Suprapubic skin (tissue), 4 donors: ENCODE data around the gene WWOX. TPM values are rescaled to one million over a fixed set of nuclear protein-coding genes. Genes with fewer than 3 reads are reported as not detected.

Source experiments
- DNase-seq, 2 donors: peaks; one replicate each; pipeline ENCODE4 v3.0.0-alpha.2; 2019; ENCODE audit warnings: low spot score in 2 of 2
- H3K27ac ChIP-seq: fragments of 200-600 bp; sonication (generic); one replicate; pipeline ENCODE4 v1.5.1; 2019
- H3K27me3 ChIP-seq: fragments of 200-600 bp; sonication (generic); one replicate; pipeline ENCODE4 v1.5.1; 2019
- H3K36me3 ChIP-seq: fragments of 200-600 bp; sonication (generic); one replicate; pipeline ENCODE4 v1.5.1; 2019
- H3K4me1 ChIP-seq: fragments of 200-600 bp; sonication (generic); one replicate; pipeline ENCODE4 v1.5.1; 2019
- H3K4me3 ChIP-seq: fragments of 200-600 bp; sonication (generic); one replicate; pipeline ENCODE4 v1.5.1; 2019; ENCODE audit warnings: mild to moderate bottlenecking
- H3K9me3 ChIP-seq: fragments of 200-600 bp; sonication (generic); one replicate; pipeline ENCODE4 v1.5.1; 2019
- CTCF ChIP-seq, 2 donors: fragments of 200-600 bp in 1 of 2; fragments of 450-650 bp in 1 of 2; sonication (generic) in 1 of 2; IDR thresholded peaks; one replicate each; pipeline ENCODE4 v1.5.1; 2016 to 2019; ENCODE audit warnings: antibody characterized with exemption in 2 of 2, mild to moderate bottlenecking in 1 of 2, moderate library complexity in 1 of 2
- EP300 ChIP-seq: sonication (generic); formaldehyde crosslinking; IDR thresholded peaks from one replicate; pipeline ENCODE4 v1.6.1; 2017; ENCODE audit warnings: antibody characterized with exemption
- POLR2A ChIP-seq, 2 donors: fragments of 450-650 bp; IDR thresholded peaks; one replicate each; pipeline ENCODE4 v1.6.1; 2017; ENCODE audit warnings: antibody characterized with exemption in 2 of 2, mild to moderate bottlenecking in 2 of 2, moderate library complexity in 2 of 2
- POLR2AphosphoS5 ChIP-seq, 3 donors: sonication (generic); formaldehyde crosslinking; IDR thresholded peaks; one replicate each; pipeline ENCODE4 v1.6.1; 2017; ENCODE audit warnings: antibody characterized with exemption in 3 of 3
- WGBS: methylation state at CpG from one replicate; pipeline ENCODE4 v1.1.5; 2018; 5-methylcytosine and 5-hydroxymethylcytosine counted together
- total RNA-seq, 4 donors: library from RNA; depleted of rRNA; stranded (reverse); fragments of >200 nt; gene quantifications; one replicate each; pipeline ENCODE4 v1.1.0, GENCODE V29; 2016

WWOX gene
- total RNA-seq, 4 donors from 2014 or later = 29.6 to 104 (median 47.3) TPM

DNA sequence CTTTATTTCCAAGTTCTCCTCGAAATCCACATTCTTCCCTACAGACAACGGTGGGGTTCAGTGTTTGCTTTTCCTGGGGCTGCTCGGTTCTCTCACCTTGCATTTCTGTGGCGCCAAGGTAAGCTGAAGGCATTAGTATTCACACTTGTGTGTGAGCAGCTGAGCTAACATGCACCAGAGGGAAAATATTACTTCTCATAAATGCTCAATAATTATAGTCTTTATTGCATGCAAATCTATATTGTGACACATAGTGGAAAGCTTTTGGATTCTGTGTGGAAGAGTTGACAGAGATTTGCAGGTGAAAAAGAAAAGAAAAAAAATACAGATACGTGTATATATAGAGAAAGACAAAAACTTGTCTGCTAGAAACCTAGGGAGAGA is 1089.3 kb downstream of the WWOX start:
- Histone ChIP-seq H3K4me3 (no peak overlapping the region), H3K27me3 (no peaks in the 10 kb centered on the region), H3K36me3 (no peaks in the 10 kb centered on the region), H3K27ac (no peak overlapping the region), H3K9me3 (no peaks in the 10 kb centered on the region), H3K4me1 (no peaks in the 10 kb centered on the region)
- no peak for TF ChIP-seq EP300
- TF ChIP-seq POLR2AphosphoS5 (IDR thresholded peaks at IDR 0.05) = no peak
- no peak for TF ChIP-seq POLR2A (IDR thresholded peaks at IDR 0.05)
- no peak for TF ChIP-seq CTCF (IDR thresholded peaks at IDR 0.05)
- DNase-seq = no peak
- WGBS = 85% methylated on average over 5 of the region's 5 CpGs

DNA sequence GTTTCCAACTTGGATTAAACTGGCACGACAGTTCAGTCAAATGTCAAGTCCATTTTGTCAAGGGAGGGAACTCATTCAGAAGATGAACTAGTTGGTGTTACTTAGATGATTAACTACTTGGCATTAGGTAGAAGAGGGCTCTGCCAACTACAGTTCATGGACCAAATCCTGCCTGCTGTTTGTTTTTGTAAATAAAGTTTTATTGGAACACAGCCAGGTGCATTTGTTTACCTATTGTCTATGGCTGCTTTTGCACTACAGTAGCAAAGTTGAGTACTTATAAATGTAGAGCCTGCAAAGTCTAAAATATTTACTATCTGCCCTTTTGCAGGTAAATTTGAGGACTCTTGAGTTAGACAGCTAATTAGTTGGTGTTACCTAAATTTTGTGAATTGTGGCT is 1091.1 kb downstream of the WWOX start:
- Histone ChIP-seq H3K4me3 (no peak overlapping the region), H3K27ac (no peak overlapping the region), H3K27me3 (no peaks in the 10 kb centered on the region), H3K9me3 (no peaks in the 10 kb centered on the region), H3K36me3 (no peaks in the 10 kb centered on the region), H3K4me1 (no peaks in the 10 kb centered on the region)
- TF ChIP-seq CTCF (IDR thresholded peaks at IDR 0.05) (no peak), POLR2AphosphoS5 (IDR thresholded peaks at IDR 0.05) (no peak), POLR2A (IDR thresholded peaks at IDR 0.05) (no peak), EP300 (no peak)
- DNase-seq = no peak
- WGBS = 86% methylated on average over 1 of the region's 1 CpG

DNA sequence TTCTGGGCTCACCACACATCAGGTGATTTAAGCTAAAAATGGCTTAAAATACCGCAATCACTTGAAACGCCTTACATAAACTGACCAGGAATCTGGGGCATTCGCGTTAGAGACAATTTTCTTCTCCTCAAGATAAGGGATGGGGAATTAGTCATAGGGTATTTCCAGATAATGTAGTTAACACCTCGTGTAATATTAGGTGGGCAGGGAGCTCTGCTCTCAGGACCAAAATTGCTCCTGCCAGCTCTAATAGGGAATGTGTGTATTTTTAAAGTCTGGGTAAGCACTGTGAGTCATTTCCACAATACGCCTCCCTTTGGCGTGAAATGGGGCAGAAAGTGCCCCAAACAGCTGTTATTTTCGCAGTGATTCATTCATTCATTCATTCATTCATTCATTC is 1092.5 kb downstream of the WWOX start:
- no peak for DNase-seq
- TF ChIP-seq CTCF (IDR thresholded peaks at IDR 0.05) (no peak), POLR2A (IDR thresholded peaks at IDR 0.05) (no peak), EP300 (no peak), POLR2AphosphoS5 (IDR thresholded peaks at IDR 0.05) (no peak)
- Histone ChIP-seq H3K27me3 (no peaks in the 10 kb centered on the region), H3K4me3 (no peak overlapping the region), H3K36me3 (no peaks in the 10 kb centered on the region), H3K4me1 (no peaks in the 10 kb centered on the region), H3K27ac (no peak overlapping the region), H3K9me3 (no peaks in the 10 kb centered on the region)
- 79% methylated on average over 8 of the region's 8 CpGs for WGBS

GRCh38 chr16:79192904-79193303 is 1093.5 kb downstream of the WWOX start:
- Histone ChIP-seq H3K36me3 (no peaks in the 10 kb centered on the region), H3K27me3 (no peaks in the 10 kb centered on the region), H3K4me3 (no peak overlapping the region), H3K9me3 (no peaks in the 10 kb centered on the region), H3K27ac (no peak overlapping the region), H3K4me1 (no peaks in the 10 kb centered on the region)
- WGBS = 46% methylated on average over 2 of the region's 2 CpGs
- no peak for TF ChIP-seq POLR2A (IDR thresholded peaks at IDR 0.05)
- TF ChIP-seq CTCF (IDR thresholded peaks at IDR 0.05) = no peak
- no peak for TF ChIP-seq POLR2AphosphoS5 (IDR thresholded peaks at IDR 0.05)
- TF ChIP-seq EP300 = no peak
- DNase-seq = no peak

DNA sequence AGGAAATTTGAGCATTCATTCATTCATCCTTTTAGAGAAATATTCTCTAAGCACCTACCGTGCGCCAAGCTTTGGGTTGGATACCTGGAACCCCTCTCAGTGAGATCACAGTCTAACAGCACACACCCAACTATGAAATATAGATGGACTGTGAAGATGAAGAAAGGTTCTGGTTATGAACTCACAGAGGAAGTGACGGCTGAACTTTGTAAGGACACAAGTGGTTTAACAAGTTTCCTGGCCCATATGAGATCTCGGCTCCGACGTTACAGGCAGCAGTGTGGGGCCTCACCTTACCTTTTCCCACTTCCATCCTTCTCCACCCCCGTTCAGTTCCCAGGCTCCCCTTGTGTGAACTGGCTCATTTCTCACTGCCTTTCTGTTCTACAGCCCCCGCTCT is 1094.8 kb downstream of the WWOX start:
- no peak for DNase-seq
- no peaks in the 10 kb centered on the region for H3K4me1 ChIP-seq
- no peak overlapping the region for H3K4me3 ChIP-seq
- no peaks in the 10 kb centered on the region for H3K27me3 ChIP-seq
- 84% methylated on average over 8 of the region's 8 CpGs for WGBS
- H3K36me3 ChIP-seq = no peaks in the 10 kb centered on the region
- no peaks in the 10 kb centered on the region for H3K9me3 ChIP-seq
- no peak overlapping the region for H3K27ac ChIP-seq
- TF ChIP-seq CTCF (IDR thresholded peaks at IDR 0.05) (no peak), EP300 (no peak), POLR2A (IDR thresholded peaks at IDR 0.05) (no peak), POLR2AphosphoS5 (IDR thresholded peaks at IDR 0.05) (no peak)
